ENCODE measurements around the gene HSPB6. TPM values are rescaled to one million over a fixed set of nuclear protein-coding genes. Genes with fewer than 3 reads are reported as not detected.

HSPB6 gene
- total and polyA plus RNA-seq, 4 donors = 13.2 to 44.8 (median 24.5) TPM

DNA sequence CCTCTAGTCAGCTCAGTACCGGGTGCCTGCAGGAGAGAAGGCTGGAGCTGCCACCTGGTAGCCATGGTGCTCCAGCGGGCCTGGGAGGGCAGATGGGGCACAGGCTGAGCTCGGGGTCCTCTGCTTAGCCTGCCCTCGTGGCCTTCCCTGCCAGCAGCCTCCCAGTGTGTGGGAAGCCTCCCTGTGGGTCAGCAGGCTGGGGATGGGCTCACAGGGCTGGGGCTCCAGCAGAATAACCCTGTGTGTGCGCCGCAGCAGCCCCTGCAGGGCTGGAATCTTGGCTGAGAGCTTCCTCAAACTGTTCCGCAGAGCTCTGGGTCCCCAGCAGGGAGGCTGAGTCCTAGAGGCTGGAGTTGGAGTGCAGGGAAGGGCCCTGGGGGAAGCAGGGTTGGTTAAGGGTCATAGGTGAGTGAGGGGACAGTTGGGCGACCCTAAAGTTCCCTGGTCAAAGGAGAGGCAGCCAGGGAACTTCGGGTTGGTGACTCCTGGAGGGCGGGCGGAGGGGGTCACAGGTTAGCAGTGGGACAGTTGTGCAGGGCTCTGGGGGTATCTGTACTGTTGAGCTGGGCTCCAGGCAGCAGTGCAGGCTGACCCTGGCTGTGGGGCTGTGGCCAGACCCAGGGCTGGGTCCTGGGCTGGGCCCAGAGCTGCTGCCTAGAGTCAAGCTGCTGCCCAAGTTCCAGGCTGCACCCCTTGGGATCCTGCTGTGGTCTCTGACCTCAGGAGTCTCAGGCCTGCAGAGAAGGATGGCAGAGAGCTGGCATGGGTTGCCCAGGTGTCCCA, 32.6 kb upstream of the HSPB6 start:
- TF ChIP-seq, protein P1, sequence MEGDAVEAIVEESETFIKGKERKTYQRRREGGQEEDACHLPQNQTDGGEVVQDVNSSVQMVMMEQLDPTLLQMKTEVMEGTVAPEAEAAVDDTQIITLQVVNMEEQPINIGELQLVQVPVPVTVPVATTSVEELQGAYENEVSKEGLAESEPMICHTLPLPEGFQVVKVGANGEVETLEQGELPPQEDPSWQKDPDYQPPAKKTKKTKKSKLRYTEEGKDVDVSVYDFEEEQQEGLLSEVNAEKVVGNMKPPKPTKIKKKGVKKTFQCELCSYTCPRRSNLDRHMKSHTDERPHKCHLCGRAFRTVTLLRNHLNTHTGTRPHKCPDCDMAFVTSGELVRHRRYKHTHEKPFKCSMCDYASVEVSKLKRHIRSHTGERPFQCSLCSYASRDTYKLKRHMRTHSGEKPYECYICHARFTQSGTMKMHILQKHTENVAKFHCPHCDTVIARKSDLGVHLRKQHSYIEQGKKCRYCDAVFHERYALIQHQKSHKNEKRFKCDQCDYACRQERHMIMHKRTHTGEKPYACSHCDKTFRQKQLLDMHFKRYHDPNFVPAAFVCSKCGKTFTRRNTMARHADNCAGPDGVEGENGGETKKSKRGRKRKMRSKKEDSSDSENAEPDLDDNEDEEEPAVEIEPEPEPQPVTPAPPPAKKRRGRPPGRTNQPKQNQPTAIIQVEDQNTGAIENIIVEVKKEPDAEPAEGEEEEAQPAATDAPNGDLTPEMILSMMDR (IDR thresholded peaks at IDR 0.05; ENCODE audit: control extremely low read depth, extremely low read depth) = no peak

DNA sequence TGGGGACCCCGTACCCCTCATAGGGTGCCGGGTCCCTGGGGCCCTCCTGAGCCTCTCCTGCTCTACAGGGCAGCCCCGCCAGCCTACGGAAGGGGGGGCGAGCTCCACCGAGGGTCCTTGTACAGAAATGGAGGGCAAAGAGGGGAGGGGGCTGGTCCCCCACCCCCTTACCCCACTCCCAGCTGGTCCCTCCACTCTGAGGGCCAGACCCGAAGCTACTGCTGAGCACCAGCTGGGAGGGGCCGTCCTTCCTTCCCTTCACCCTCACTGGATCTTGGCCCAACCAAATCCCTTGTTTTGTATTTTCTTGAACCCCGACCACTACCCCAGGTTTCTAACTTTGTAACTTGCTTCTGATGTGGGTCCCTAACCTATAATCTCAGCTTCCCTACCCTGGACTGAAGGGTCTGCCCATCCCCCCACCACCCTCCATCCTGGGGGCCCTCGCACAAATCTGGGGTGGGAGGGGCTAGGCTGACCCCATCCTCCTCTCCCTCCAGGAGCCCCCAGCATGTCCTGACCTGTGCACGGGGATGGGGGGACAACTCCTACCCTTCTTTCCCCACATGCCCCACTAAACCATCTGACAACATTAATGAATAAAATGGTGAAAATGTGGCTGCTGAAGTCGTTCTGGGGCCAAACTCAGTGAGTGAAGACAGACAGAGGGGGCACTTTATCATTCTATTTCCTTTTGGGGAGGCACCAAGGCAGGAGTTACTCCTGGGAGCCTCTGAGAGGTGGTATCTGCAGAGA, 31.6 kb upstream of the HSPB6 start:
- no peak overlapping the region for H3K4me3 ChIP-seq
- ATAC-seq (ENCODE audit: insufficient read depth, low FRiP score) = no peak
- DNase-seq = no peak
- peaks cover 0 to 12% (median 5%) of the 10 kb centered on the region in 4 donors for H3K36me3 ChIP-seq (ENCODE audit: control insufficient read depth in 4 of 4, insufficient read depth in 4 of 4, low read length in 4 of 4)
- H3K27me3 ChIP-seq (ENCODE audit: control insufficient read depth in 3 of 3, insufficient read depth in 3 of 3, low read length in 2 of 3) = no peaks in the 10 kb centered on the region
- TF ChIP-seq, protein P1 (IDR thresholded peaks at IDR 0.05; ENCODE audit: control extremely low read depth, extremely low read depth) = no peak
- no peaks in the 10 kb centered on the region for H3K4me1 ChIP-seq (ENCODE audit: control insufficient read depth in 5 of 5, insufficient read depth in 5 of 5, low read length in 5 of 5)
- no peaks in the 10 kb centered on the region for H3K9me3 ChIP-seq (ENCODE audit: control insufficient read depth in 4 of 4, insufficient read depth in 3 of 4, low read length in 3 of 4)
- H3K27ac ChIP-seq (ENCODE audit: low read depth in 1 of 2, low read length in 1 of 2) = no peak overlapping the region
- no peak overlapping the region for H3K9ac ChIP-seq (ENCODE audit: insufficient read depth in 1 of 2, low read length in 2 of 2)
- WGBS, 2 donors = 84 to 90% methylated on average over 12 of the region's 12 CpGs

More for the DNA sequence above, 32.6 kb upstream of the HSPB6 start:
- Histone ChIP-seq H3K27ac (ENCODE audit: low read depth in 1 of 2, low read length in 1 of 2) (no peak overlapping the region), H3K27me3 (ENCODE audit: control insufficient read depth in 3 of 3, insufficient read depth in 3 of 3, low read length in 2 of 3) (no peaks in the 10 kb centered on the region), H3K4me1 (ENCODE audit: control insufficient read depth in 5 of 5, insufficient read depth in 5 of 5, low read length in 5 of 5) (no peaks in the 10 kb centered on the region), H3K9ac (ENCODE audit: insufficient read depth in 1 of 2, low read length in 2 of 2) (no peak overlapping the region), H3K36me3 (ENCODE audit: control insufficient read depth in 4 of 4, insufficient read depth in 4 of 4, low read length in 4 of 4) (peaks cover 0 to 9% (median 3%) of the 10 kb centered on the region in 4 donors), H3K9me3 (ENCODE audit: control insufficient read depth in 4 of 4, insufficient read depth in 3 of 4, low read length in 3 of 4) (no peaks in the 10 kb centered on the region), H3K4me3 (no peak overlapping the region)
- WGBS, 2 donors = 87 to 92% methylated on average over 9 to 11 of the region's 11 CpGs
- ATAC-seq (ENCODE audit: insufficient read depth, low FRiP score) (no peak), DNase-seq (no peak)

DNA sequence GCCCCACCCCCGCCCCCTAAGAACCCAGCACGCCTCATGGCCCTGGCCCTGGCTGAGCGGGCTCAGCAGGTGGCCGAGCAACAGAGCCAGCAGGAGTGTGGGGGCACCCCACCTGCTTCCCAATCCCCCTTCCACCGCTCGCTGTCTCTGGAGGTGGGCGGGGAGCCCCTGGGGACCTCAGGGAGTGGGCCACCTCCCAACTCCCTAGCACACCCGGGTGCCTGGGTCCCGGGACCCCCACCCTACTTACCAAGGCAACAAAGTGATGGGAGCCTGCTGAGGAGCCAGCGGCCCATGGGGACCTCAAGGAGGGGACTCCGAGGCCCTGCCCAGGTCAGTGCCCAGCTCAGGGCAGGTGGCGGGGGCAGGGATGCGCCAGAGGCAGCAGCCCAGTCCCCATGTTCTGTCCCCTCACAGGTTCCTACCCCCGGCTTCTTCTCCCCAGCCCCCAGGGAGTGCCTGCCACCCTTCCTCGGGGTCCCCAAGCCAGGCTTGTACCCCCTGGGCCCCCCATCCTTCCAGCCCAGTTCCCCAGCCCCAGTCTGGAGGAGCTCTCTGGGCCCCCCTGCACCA, 30.5 kb upstream of the HSPB6 start:
- Histone ChIP-seq H3K4me3 (no peak overlapping the region), H3K9ac (ENCODE audit: insufficient read depth in 1 of 2, low read length in 2 of 2) (no peak overlapping the region), H3K27me3 (ENCODE audit: control insufficient read depth in 3 of 3, insufficient read depth in 3 of 3, low read length in 2 of 3) (no peaks in the 10 kb centered on the region), H3K27ac (ENCODE audit: low read depth in 1 of 2, low read length in 1 of 2) (no peak overlapping the region), H3K9me3 (ENCODE audit: control insufficient read depth in 4 of 4, insufficient read depth in 3 of 4, low read length in 3 of 4) (no peaks in the 10 kb centered on the region), H3K36me3 (ENCODE audit: control insufficient read depth in 4 of 4, insufficient read depth in 4 of 4, low read length in 4 of 4) (peaks cover 0 to 21% (median 12%) of the 10 kb centered on the region in 4 donors), H3K4me1 (ENCODE audit: control insufficient read depth in 5 of 5, insufficient read depth in 5 of 5, low read length in 5 of 5) (no peaks in the 10 kb centered on the region)
- ATAC-seq (ENCODE audit: insufficient read depth, low FRiP score) (no peak), DNase-seq (no peak)
- WGBS, 2 donors = 93 to 95% methylated on average over 13 to 15 of the region's 15 CpGs
- TF ChIP-seq, protein P1 (IDR thresholded peaks at IDR 0.05; ENCODE audit: control extremely low read depth, extremely low read depth) = no peak

Measured in lung (tissue), 12 donors.